ENCODE measurements around the gene APOL6.

GRCh38 chr22:35656284-35656752 lies 8.1 kb downstream of the APOL6 start:
- TF ChIP-seq, protein P1, sequence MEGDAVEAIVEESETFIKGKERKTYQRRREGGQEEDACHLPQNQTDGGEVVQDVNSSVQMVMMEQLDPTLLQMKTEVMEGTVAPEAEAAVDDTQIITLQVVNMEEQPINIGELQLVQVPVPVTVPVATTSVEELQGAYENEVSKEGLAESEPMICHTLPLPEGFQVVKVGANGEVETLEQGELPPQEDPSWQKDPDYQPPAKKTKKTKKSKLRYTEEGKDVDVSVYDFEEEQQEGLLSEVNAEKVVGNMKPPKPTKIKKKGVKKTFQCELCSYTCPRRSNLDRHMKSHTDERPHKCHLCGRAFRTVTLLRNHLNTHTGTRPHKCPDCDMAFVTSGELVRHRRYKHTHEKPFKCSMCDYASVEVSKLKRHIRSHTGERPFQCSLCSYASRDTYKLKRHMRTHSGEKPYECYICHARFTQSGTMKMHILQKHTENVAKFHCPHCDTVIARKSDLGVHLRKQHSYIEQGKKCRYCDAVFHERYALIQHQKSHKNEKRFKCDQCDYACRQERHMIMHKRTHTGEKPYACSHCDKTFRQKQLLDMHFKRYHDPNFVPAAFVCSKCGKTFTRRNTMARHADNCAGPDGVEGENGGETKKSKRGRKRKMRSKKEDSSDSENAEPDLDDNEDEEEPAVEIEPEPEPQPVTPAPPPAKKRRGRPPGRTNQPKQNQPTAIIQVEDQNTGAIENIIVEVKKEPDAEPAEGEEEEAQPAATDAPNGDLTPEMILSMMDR (IDR thresholded peaks at IDR 0.05; ENCODE audit: extremely low read depth in 1 of 2, insufficient read depth in 1 of 2, low read depth in 1 of 2, low read length in 2 of 2) = no peak
- TF ChIP-seq POLR2AphosphoS5 (IDR thresholded peaks at IDR 0.05; ENCODE audit: insufficient read depth, low read depth, low read length) (no peak), EZH2 (IDR thresholded peaks at IDR 0.05; ENCODE audit: borderline replicate concordance, low read depth, low read length, severe bottlenecking) (no peak), POLR2A (IDR thresholded peaks at IDR 0.05; ENCODE audit: low read depth, low read length) (no peak), MAX (IDR thresholded peaks at IDR 0.05; ENCODE audit: insufficient read depth, insufficient read length) (no peak), JUN (IDR thresholded peaks at IDR 0.05; ENCODE audit: borderline replicate concordance, insufficient read depth, insufficient read length, low read depth) (no peak), MYC (IDR thresholded peaks at IDR 0.05; ENCODE audit: low read depth, low read length) (no peak)
